Stomach (tissue), 4 donors: ENCODE measurements around the gene SCAF4.

Experiments used
- EP300 ChIP-seq: sonication (generic); formaldehyde crosslinking; IDR thresholded peaks from one replicate; pipeline ENCODE4 v1.6.1; 2017; ENCODE audit warnings: antibody characterized with exemption
- POLR2A ChIP-seq, 4 donors: fragments of 450-650 bp; IDR thresholded peaks; one replicate each; pipeline ENCODE4 v1.6.1; 2016; ENCODE audit warnings: antibody characterized with exemption in 4 of 4, control low read depth in 2 of 4, mild to moderate bottlenecking in 1 of 4, moderate library complexity in 1 of 4

DNA sequence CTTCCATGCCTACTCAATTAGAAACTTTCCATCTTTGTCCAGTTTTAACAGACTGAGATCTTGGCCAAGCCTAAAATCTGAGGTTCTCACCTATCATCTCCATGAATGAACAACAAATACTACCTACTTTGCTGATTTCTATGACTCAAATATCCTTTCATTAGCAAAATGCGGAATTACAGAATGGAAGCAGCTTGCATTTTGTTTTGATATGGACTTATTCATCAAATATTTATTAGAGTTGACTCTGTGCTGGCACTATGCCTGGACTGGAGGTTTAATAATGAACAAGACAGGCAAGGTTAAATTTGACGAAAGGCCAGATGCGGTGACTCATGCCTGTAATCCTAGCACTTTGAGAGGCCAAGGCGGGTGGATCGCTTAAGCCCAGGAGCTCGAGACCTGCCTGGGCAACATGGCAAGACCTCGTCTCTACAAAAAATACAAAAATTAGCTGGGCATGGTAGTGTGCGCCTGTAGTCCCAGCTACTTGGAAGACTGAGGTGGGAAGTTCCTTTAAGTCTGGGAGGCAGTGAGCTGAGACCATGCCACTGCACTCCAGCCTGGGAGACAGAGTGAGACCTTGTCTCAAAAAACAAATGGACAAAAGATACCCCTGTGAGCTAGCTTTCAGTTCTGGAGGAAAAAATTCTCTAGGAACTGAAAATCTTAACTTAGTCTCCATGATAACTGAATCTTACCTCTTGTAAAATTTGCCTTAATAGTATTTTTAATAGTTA lies 101.8 kb downstream of the SCAF4 start:
- TF ChIP-seq POLR2A (IDR thresholded peaks at IDR 0.05) (no peak), EP300 (no peak)
